ENCODE measurements around the gene PCDHGB3.

The PCDHGB3 gene

DNA sequence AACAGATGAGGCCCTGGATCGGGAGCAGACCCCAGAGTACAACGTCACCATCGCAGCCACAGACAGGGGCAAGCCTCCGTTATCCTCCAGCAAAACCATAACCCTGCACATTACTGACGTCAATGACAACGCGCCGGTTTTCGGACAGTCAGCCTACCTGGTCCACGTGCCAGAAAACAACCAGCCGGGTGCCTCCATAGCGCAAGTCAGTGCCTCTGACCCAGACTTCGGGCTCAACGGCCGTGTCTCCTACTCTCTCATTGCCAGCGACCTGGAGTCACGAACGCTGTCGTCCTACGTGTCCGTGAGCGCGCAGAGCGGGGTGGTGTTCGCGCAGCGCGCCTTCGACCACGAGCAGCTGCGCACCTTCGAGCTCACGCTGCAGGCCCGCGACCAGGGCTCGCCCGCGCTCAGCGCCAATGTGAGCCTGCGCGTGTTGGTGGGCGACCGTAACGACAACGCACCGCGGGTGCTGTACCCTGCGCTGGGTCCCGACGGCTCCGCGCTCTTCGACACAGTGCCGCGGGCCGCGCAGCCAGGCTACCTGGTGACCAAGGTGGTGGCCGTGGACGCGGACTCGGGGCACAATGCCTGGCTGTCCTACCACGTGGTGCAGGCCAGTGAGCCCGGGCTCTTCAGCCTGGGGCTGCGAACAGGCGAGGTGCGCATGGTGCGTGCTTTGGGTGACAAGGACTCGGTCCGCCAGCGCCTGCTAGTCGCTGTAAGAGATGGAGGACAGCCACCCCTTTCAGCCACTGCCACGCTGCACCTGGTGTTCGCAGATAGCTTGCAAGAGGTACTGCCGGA lies 49.2 kb downstream of the PCDHGB3 start:
- no peak for DNase-seq (ENCODE audit: low read depth, low spot score)

DNA sequence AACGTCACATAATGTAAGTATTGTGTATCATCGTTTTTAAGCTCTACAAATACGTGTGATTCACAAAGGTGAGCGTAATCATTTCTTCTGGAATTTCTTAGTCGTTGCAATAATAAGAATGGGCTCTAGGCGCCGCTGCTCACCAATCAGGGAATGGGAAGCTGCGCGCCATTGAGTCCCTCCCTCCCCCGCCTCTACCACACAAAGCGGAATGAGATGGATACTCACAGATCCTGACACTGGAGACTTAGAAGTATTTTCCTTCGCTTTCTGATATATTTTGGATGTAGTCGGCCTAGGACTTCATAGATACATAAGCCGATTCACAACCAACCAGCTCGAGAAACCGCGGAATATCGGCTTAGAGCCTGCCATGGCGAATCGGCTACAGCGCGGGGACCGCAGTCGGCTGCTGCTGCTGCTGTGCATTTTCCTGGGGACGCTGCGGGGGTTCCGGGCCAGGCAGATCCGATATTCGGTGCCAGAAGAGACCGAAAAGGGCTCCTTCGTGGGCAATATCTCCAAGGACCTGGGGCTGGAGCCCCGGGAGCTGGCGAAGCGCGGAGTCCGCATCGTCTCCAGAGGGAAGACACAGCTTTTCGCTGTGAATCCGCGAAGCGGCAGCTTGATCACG lies 50.9 kb downstream of the PCDHGB3 start, which contains the start of gene PCDHGA11:
Gene PCDHGA11 (plus strand): TSS at position 197 of the 634 bp plus-strand sequence. CDS start 177 bp downstream, at position 374.
- DNase-seq (ENCODE audit: low read depth, low spot score), result no peak

DNA sequence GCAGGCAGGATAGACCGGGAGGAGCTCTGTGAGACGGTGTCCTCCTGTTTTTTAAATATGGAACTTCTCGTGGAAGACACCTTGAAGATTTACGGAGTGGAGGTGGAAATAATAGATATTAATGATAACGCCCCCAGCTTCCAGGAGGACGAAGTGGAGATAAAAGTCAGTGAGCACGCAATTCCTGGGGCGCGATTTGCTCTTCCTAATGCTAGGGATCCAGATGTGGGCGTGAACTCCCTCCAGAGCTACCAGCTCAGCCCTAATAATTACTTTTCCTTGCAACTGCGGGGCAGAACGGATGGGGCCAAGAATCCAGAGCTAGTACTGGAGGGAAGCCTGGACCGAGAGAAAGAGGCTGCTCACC lies 51.4 kb downstream of the PCDHGB3 start:
- no peak for DNase-seq (ENCODE audit: low read depth, low spot score)

All from iPS DF 19.7 (cell line).